Astrocyte of the spinal cord (primary cell): ENCODE results near the gene ZC2HC1B.

Source experiments
- DNase-seq: peaks from one replicate; pipeline ENCODE4 v3.0.0; 2011; ENCODE audit warnings: low read depth, low spot score
- H3K4me3 ChIP-seq: 2 replicates; pipeline ENCODE4 v1.5.1; 2011; ENCODE audit warnings: low read depth, mild to moderate bottlenecking, low read length, moderate library complexity
- in situ Hi-C: cut with HindIII; loops from 2 replicates; pipeline ENCODE4 v1.10.0; 2017; ENCODE audit warnings: low sequenced_read_pairs
- TF ChIP-seq, protein P1 (sequence below): IDR thresholded peaks from 2 replicates; pipeline ENCODE4 v1.5.1; 2012; ENCODE audit warnings: low read depth, mild to moderate bottlenecking, low read length, inconsistent platforms

The ZC2HC1B gene

DNA sequence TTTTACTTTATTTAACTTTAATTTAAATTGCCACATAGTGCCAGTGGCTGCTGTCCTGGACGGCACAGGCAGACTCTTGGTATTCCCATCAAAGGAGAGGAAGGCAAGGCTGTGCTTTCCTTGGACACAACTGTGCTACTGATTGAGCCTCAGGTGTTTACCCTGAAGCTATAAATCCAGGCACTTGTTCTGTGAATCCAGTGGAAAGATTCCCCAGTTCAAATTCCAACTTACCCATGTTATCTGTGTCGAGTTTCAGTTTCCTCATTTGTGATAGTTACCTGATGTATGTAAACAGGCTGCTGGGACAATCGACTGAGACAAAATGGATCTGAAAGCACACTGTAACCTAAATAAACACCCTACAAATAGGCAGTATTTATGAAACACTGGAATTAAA lies 86.6 kb downstream of the ZC2HC1B start:
- in situ Hi-C loops = no loop called here

DNA sequence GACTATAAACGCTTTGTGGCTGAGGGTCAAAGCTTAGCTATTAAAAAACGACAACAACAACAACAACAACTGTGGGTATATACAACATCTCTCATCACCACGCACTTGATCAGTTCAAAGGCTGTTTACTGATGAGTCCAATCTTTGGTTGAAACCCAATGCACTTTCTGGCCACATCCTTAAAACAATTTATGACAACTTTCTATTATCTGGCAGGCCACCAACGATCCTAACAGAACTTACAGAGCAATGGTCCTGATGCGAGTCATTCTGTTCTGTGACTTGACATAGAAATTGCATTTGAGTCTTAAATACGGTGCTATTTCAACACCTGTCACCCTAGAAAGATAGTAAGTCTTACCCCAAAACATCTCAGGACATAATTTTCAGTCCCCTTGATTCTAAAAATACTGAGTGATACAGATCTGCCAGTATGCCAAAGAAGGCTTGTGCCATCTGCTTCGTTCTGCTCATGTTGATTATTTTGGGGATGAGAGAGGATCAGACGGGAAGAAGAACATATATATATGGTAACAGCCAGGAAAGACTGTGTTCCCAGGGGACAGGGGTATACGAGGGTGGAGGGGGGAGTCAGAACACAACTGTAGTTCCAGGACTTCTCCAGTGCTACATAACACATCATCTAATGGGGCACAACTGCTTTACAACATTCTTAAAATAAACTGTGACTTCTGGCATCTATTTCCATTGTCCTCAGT lies 87.9 kb downstream of the ZC2HC1B start:
- in situ Hi-C loops = no loop called here
- no peak for DNase-seq
- no peak overlapping the region for H3K4me3 ChIP-seq
- TF ChIP-seq, protein P1, sequence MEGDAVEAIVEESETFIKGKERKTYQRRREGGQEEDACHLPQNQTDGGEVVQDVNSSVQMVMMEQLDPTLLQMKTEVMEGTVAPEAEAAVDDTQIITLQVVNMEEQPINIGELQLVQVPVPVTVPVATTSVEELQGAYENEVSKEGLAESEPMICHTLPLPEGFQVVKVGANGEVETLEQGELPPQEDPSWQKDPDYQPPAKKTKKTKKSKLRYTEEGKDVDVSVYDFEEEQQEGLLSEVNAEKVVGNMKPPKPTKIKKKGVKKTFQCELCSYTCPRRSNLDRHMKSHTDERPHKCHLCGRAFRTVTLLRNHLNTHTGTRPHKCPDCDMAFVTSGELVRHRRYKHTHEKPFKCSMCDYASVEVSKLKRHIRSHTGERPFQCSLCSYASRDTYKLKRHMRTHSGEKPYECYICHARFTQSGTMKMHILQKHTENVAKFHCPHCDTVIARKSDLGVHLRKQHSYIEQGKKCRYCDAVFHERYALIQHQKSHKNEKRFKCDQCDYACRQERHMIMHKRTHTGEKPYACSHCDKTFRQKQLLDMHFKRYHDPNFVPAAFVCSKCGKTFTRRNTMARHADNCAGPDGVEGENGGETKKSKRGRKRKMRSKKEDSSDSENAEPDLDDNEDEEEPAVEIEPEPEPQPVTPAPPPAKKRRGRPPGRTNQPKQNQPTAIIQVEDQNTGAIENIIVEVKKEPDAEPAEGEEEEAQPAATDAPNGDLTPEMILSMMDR = no peak

More for the DNA sequence above, 86.6 kb downstream of the ZC2HC1B start:
- TF ChIP-seq, protein P1 = no peak
- no peak overlapping the region for H3K4me3 ChIP-seq
- no peak for DNase-seq

DNA sequence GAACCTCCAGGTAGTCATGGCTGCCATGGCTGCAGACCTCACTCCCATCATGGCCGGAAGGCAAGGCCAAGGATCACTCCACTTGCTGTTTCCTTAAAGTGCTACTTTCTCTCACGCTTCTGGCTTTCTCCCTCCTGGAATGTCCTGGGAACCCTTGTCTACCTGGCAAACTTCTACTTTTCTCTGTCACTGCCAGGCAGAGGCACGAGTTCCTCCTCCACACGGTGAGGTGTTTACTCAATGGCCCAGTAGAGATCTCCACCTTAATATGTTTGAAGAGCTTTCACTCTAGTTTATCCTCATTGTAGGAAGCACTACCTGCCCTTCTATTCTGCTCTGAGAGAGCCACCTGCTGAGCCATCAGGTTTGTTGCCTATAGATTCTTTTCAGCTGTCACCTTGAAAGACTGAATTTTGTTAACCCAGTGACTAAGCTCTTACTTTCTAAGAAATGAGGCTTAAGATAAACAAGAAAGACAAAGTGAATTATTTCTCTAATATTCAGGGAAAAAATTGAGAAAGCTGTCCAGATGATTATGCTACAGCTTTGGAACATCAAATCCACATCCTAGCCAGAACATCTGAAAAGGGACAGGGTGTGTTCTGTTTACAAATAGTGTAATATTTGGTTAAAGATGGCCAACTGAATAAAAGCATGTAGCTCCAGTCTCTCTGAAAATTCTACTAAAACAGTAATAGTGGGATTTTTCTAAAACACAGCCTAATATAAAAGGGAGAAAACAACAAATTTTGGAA lies 88.8 kb downstream of the ZC2HC1B start:
- TF ChIP-seq, protein P1 = no peak
- DNase-seq = no peak
- H3K4me3 ChIP-seq = no peak overlapping the region
- in situ Hi-C loops = no loop called here

DNA sequence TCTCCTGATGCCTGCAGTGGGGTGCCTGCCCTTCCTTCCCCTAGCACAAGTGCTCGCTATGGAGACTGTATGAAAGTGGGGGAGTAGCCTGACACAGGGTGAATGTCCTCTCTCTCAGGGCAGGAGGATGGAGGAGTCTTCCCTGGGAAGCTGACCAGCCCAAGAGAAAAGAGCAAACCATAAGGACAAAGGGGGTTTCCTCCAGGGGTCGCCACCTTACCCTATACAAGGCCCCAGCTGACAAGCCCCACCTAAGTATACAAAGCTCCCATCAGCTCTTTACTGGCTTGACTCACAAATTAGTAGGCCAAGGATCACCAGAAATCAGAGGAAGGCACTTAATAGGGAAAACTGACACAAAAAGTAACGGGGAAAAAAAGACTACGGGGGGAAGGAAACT lies 89.6 kb downstream of the ZC2HC1B start:
- in situ Hi-C loops = no loop called here
- no peak for DNase-seq

DNA sequence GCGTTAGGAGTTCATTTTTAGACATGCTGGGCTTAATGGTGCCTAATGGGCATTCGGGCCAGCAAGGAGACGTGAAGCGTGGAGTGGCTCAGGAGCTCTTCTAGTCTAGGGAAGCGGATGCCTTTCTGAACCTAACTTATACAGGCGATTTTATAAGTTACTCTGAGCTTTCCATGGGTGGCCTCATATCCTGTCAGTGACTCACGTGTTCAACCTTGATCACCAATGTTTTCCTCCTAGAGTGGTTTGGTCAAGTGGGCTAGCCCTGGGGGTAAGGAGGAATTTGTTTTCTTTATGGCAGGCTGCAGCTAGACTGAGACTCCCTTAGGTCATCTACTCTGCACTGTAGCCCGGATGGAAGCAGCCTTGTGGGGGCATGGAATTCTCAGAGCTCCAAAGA lies 91.7 kb downstream of the ZC2HC1B start:
- TF ChIP-seq, protein P1 = no peak
- DNase-seq = peak; percentile 18
- in situ Hi-C loops = no loop called here
- H3K4me3 ChIP-seq = no peak overlapping the region

More for the DNA sequence above, 89.6 kb downstream of the ZC2HC1B start:
- H3K4me3 ChIP-seq = no peak overlapping the region
- TF ChIP-seq, protein P1 = no peak

DNA sequence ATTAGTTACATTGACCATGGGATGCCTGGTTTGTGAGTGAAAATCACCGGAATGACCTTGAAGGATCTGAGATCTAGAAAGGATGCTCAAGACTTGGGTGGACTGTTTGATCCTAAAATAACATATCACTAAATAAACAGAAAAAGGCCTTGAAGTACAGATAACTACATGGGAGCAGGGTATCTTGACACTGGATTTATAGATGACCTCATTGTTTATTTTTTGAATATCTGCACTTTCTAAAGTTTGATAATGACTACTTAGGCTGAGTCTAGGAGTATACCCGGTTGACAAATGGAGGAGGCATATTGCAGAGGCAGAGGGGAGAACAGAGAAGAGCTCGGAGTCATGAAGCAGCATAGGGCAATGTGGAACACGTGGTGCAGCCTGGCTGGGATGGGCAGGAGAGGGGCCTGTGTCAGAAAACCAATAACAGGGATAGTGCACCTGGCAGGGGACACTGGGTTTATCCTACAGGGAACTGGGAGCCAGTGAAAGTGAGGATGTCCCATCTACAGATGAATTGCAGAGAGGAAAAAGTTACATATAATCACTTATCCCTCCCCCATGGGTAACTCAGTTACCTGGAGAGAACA lies 93.5 kb downstream of the ZC2HC1B start:
- no peak for DNase-seq
- TF ChIP-seq, protein P1 = no peak
- in situ Hi-C loops = no loop called here
- H3K4me3 ChIP-seq = no peak overlapping the region
